Fibroblast of the aortic adventitia (primary cell): Measurements from ENCODE around the gene NUCB2. TPM values are rescaled to one million over a fixed set of nuclear protein-coding genes. Genes with fewer than 3 reads are reported as not detected.

ENCODE experiments used
- DNase-seq: peaks from one replicate; pipeline ENCODE4 v3.0.0-alpha.2; 2010; ENCODE audit warnings: low read depth
- H3K4me3 ChIP-seq: 2 replicates; pipeline ENCODE4 v1.5.1; 2011; ENCODE audit warnings: low read depth, mild to moderate bottlenecking, control low read depth, low read length, moderate library complexity
- total RNA-seq: library from RNA; depleted of rRNA; stranded (reverse); fragments of >200 nt; gene quantifications from 2 replicates; pipeline ENCODE4 v1.2.3, GENCODE V29; 2012; ENCODE audit warnings: low replicate concordance
- TF ChIP-seq, protein P1 (sequence below): IDR thresholded peaks from 2 replicates; pipeline ENCODE4 v1.5.1; 2011; ENCODE audit warnings: mild to moderate bottlenecking, low read length, control low read depth, inconsistent platforms; ENCODE audit not compliant: insufficient read depth

Gene NUCB2
- total RNA-seq, 1 donor: 149 TPM

DNA sequence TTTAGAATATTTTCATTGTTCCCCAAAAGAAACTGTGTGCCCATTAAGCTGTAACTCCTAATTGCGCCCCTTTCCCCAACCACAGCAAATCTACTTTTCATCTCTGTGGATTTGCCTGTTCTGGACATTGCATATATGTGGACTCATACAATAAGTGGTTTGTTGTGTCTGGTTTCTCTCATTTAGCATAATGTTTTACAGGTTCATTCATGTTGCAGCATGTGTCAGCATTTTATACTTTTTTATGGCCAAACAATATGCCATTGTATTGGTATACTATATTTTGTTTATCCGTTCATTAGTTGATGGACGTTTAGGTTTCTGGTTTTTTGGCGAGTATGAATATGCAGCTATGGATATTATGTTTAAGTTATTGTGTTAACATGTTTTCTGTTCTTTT lies 23.8 kb downstream of the NUCB2 start:
- TF ChIP-seq, protein P1, sequence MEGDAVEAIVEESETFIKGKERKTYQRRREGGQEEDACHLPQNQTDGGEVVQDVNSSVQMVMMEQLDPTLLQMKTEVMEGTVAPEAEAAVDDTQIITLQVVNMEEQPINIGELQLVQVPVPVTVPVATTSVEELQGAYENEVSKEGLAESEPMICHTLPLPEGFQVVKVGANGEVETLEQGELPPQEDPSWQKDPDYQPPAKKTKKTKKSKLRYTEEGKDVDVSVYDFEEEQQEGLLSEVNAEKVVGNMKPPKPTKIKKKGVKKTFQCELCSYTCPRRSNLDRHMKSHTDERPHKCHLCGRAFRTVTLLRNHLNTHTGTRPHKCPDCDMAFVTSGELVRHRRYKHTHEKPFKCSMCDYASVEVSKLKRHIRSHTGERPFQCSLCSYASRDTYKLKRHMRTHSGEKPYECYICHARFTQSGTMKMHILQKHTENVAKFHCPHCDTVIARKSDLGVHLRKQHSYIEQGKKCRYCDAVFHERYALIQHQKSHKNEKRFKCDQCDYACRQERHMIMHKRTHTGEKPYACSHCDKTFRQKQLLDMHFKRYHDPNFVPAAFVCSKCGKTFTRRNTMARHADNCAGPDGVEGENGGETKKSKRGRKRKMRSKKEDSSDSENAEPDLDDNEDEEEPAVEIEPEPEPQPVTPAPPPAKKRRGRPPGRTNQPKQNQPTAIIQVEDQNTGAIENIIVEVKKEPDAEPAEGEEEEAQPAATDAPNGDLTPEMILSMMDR: no peak
- DNase-seq: no peak
- no peak overlapping the region for H3K4me3 ChIP-seq

- TF ChIP-seq, protein P1: no peak
These were observed 37.1 kb downstream of the NUCB2 start for GRCh38 chr11:17313349-17314231.

GRCh38 chr11:17314232-17314547 lies 37.7 kb downstream of the NUCB2 start:
- no peak overlapping the region for H3K4me3 ChIP-seq
- TF ChIP-seq, protein P1: no peak
- DNase-seq: peak; percentile 89

More at GRCh38 chr11:17313349-17314231, 37.1 kb downstream of the NUCB2 start:
- DNase-seq: no peak
- H3K4me3 ChIP-seq: no peak overlapping the region

- DNase-seq: peak; percentile 2
- no peak overlapping the region for H3K4me3 ChIP-seq
- TF ChIP-seq, protein P1: no peak
These were observed 38.4 kb downstream of the NUCB2 start for GRCh38 chr11:17314904-17315426.

DNA sequence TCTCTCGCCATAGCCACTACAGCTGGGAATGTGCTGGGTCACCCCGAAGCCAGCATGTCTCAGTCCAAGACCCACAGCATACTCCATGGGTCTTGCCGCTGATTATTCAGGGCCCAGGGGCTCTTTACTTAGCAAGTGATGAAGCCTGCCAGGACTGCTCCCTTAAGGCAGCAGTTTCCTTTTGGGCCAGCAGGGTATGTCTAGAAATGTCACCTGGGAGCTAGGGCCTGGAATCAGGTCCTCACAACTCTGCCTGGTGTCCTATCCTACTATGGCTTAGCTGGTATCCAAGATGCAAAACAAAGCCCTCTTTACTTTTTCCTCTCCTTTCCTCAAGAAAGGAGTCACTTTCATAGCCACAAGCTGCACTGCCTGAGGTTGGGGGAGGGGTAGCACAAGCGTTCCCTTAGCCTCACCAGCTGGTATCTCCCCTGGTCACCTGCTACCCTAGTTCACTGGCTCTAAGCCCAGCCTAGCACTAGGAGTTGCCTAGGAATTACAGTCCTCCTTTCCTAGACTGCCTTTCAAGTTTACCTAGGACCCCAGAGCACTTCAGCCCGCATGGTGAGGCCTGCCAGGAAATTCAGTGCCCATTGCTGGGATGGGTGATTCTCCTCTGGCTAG lies 52.4 kb downstream of the NUCB2 start:
- no peak overlapping the region for H3K4me3 ChIP-seq
- no peak for DNase-seq
- TF ChIP-seq, protein P1: no peak

GRCh38 chr11:17331669-17332068 lies 55.1 kb downstream of the NUCB2 start:
- H3K4me3 ChIP-seq: no peak overlapping the region
- DNase-seq: no peak
- TF ChIP-seq, protein P1: no peak
